H1 (cell line): ENCODE measurements around the gene BRICD5. TPM values are rescaled to one million over a fixed set of nuclear protein-coding genes. Genes with fewer than 3 reads are reported as not detected.
A peak's percentile ranks its signal among the peaks of the same experiment; 100 is the strongest.

Source experiments
- CTCF ChIA-PET: fragments of 300-600 bp; sonication (Branson Sonifier 250); formaldehyde crosslinking; loops from one replicate; lab custom pipeline; 2021; ENCODE audit not compliant: partially characterized antibody; lab: Charles Lee
- POLR2A ChIA-PET: fragments of 300-600 bp; sonication (Branson Sonifier 250); formaldehyde crosslinking; loops from one replicate; lab custom pipeline; 2021; ENCODE audit warnings: inconsistent platforms; ENCODE audit not compliant: partially characterized antibody; lab: Charles Lee
- DNase-seq, 2 experiments: peaks; one replicate each; pipeline versions ENCODE4 v3.0.0 to v3.0.0-alpha.2; 2010 to 2022; ENCODE audit warnings: low spot score in 2 of 2, low read depth in 1 of 2, mixed read lengths in 1 of 2
- FAIRE-seq: peaks from 2 replicates; lab custom pipeline; 2011; peaks lifted over from hg19 to GRCh38; lab: Jason Lieb, UNC
- H2AFZ ChIP-seq: 2 replicates; pipeline ENCODE4 v1.8.1; 2012; ENCODE audit warnings: low read length, inconsistent platforms
- H2AK5ac ChIP-seq: 2 replicates; pipeline ENCODE4 v1.6.1; 2013; ENCODE audit warnings: low read depth, low read length
- H2BK120ac ChIP-seq: replicated peaks from 2 replicates; pipeline ENCODE3; 2013; ENCODE audit warnings: low read depth, low read length, inconsistent platforms
- H2BK12ac ChIP-seq: 2 replicates; pipeline ENCODE4 v1.6.1; 2013; ENCODE audit warnings: low read depth, low read length
- H2BK15ac ChIP-seq: 2 replicates; pipeline ENCODE4 v1.6.1; 2013; ENCODE audit warnings: low read length
- H2BK20ac ChIP-seq: 2 replicates; pipeline ENCODE4 v1.6.1; 2013; ENCODE audit warnings: low read length
- H2BK5ac ChIP-seq: 2 replicates; pipeline ENCODE4 v1.6.1; 2013; ENCODE audit warnings: low read depth, low read length
- H3K14ac ChIP-seq: 2 replicates; pipeline ENCODE4 v1.6.1; 2013; ENCODE audit warnings: inconsistent platforms; ENCODE audit not compliant: insufficient read length
- H3K18ac ChIP-seq: 2 replicates; pipeline ENCODE4 v1.6.1; 2013; ENCODE audit warnings: low read length; ENCODE audit errors: extremely low read depth
- H3K23ac ChIP-seq: 2 replicates; pipeline ENCODE4 v1.6.1; 2013; ENCODE audit warnings: inconsistent platforms; ENCODE audit not compliant: insufficient read length
- H3K23me2 ChIP-seq: 2 replicates; pipeline ENCODE4 v1.6.1; 2013; ENCODE audit warnings: low read depth, low read length
- H3K27ac ChIP-seq: 2 replicates; pipeline ENCODE4 v1.6.1; 2011; ENCODE audit warnings: low read depth, low read length, inconsistent platforms
- H3K27me3 ChIP-seq, 4 experiments: replicated peaks in 1 of 4; 1 replicate in 1 of 4; 2 replicates in 3 of 4; pipeline versions ENCODE4 v1.6.1 to v1.8.1; 2011 to 2013; ENCODE audit warnings: low read length in 3 of 4, mild to moderate bottlenecking in 3 of 4, inconsistent platforms in 2 of 4, mixed read lengths in 2 of 4, moderate library complexity in 1 of 4; ENCODE audit not compliant: control insufficient read depth in 3 of 4, insufficient read depth in 3 of 4; ENCODE audit errors: extremely low read depth in 1 of 4
- H3K36me3 ChIP-seq, 4 experiments: 2 replicates each; pipeline versions ENCODE4 v1.6.1 to v1.8.1; 2011 to 2013; ENCODE audit warnings: mild to moderate bottlenecking in 4 of 4, low read length in 3 of 4, moderate library complexity in 2 of 4, control low read depth in 1 of 4, inconsistent platforms in 1 of 4; ENCODE audit not compliant: insufficient read depth in 4 of 4, control insufficient read depth in 2 of 4
- H3K4ac ChIP-seq: replicated peaks from 2 replicates; pipeline ENCODE3; 2013; ENCODE audit warnings: low read length, low read depth, mixed read lengths, inconsistent platforms; ENCODE audit not compliant: insufficient read length
- H3K4me1 ChIP-seq, 4 experiments: replicated peaks in 1 of 4; 1 replicate in 1 of 4; 2 replicates in 3 of 4; pipeline versions ENCODE4 v1.6.1 to v1.8.1; 2011 to 2013; ENCODE audit warnings: low read length in 3 of 4, inconsistent platforms in 2 of 4, mixed read lengths in 1 of 4; ENCODE audit not compliant: insufficient read depth in 4 of 4, control insufficient read depth in 3 of 4
- H3K4me2 ChIP-seq, 2 experiments: 2 replicates each; pipeline versions ENCODE4 v1.6.1 to v1.8.1; 2011 to 2013; ENCODE audit warnings: low read depth in 2 of 2, low read length in 2 of 2, control low read depth in 1 of 2, inconsistent platforms in 1 of 2, mild to moderate bottlenecking in 1 of 2; ENCODE audit not compliant: insufficient read depth in 1 of 2
- H3K4me3 ChIP-seq, 4 experiments: fragments of 200-600, 300-600 bp in 1 of 4; sonication (generic), shearing (Covaris generic), sonication (Bioruptor Twin) in 1 of 4; 2 replicates each; pipeline versions ENCODE4 v1.5.1 to v1.8.1; 2011 to 2016; ENCODE audit warnings: low read length in 4 of 4, low read depth in 3 of 4, control low read depth in 2 of 4, inconsistent platforms in 2 of 4, mild to moderate bottlenecking in 2 of 4, mixed read lengths in 1 of 4, moderate library complexity in 1 of 4; ENCODE audit not compliant: insufficient read depth in 2 of 4; ENCODE audit errors: extremely low read depth in 1 of 4
- H3K56ac ChIP-seq: replicated peaks from 2 replicates; pipeline ENCODE3; 2013; ENCODE audit warnings: low read depth, mild to moderate bottlenecking, mixed read lengths, low read length, inconsistent platforms; ENCODE audit not compliant: insufficient read length
- H3K79me1 ChIP-seq: 2 replicates; pipeline ENCODE4 v1.6.1; 2013; ENCODE audit warnings: low read depth, low read length, control low read depth
- H3K79me2 ChIP-seq, 2 experiments: 2 replicates each; pipeline versions ENCODE4 v1.6.1 to v1.8.1; 2012 to 2013; ENCODE audit warnings: low read length in 2 of 2, mild to moderate bottlenecking in 2 of 2, inconsistent platforms in 1 of 2; ENCODE audit not compliant: insufficient read depth in 2 of 2, control insufficient read depth in 1 of 2
- H3K9ac ChIP-seq, 4 experiments: replicated peaks in 1 of 4; 1 replicate in 1 of 4; 2 replicates in 3 of 4; pipeline versions ENCODE4 v1.6.1 to v1.8.1; 2011 to 2013; ENCODE audit warnings: low read depth in 3 of 4, low read length in 3 of 4, control low read depth in 2 of 4, mild to moderate bottlenecking in 2 of 4, moderate library complexity in 2 of 4, inconsistent platforms in 1 of 4; ENCODE audit errors: extremely low read depth in 1 of 4
- H3K9me3 ChIP-seq, 2 experiments: 2 replicates each; pipeline versions ENCODE4 v1.6.1 to v1.8.1; 2012 to 2013; ENCODE audit warnings: mild to moderate bottlenecking in 2 of 2, moderate library complexity in 2 of 2, control low read depth in 1 of 2, inconsistent platforms in 1 of 2, low read depth in 1 of 2, low read length in 1 of 2, mixed read lengths in 1 of 2; ENCODE audit not compliant: insufficient read depth in 2 of 2
- H4K20me1 ChIP-seq, 2 experiments: replicated peaks in 1 of 2; 2 replicates each; pipeline versions ENCODE3 to v1.8.1; 2011 to 2013; ENCODE audit warnings: inconsistent platforms in 2 of 2, low read length in 2 of 2, mild to moderate bottlenecking in 1 of 2; ENCODE audit not compliant: insufficient read depth in 2 of 2, control insufficient read depth in 1 of 2
- H4K5ac ChIP-seq: 2 replicates; pipeline ENCODE4 v1.6.1; 2013; ENCODE audit warnings: low read length, low read depth, mixed read lengths, inconsistent platforms; ENCODE audit not compliant: insufficient read length
- H4K8ac ChIP-seq: 2 replicates; pipeline ENCODE4 v1.8.0; 2013; ENCODE audit warnings: mild to moderate bottlenecking, moderate library complexity, low read length, inconsistent platforms; ENCODE audit not compliant: insufficient read depth; ENCODE audit errors: extremely low read depth
- H4K91ac ChIP-seq: replicated peaks from 2 replicates; pipeline ENCODE3; 2013; ENCODE audit warnings: low read length, mixed read lengths, inconsistent platforms; ENCODE audit not compliant: insufficient read length
- CBX8 ChIP-seq: fragments of 300-800, 300-1000 bp; sonication (generic); IDR thresholded peaks from 2 replicates; pipeline ENCODE4 v1.7.1; 2016; ENCODE audit warnings: low read depth, low read length, borderline replicate concordance
- E2F6 ChIP-seq: IDR thresholded peaks from 2 replicates; pipeline ENCODE4 v1.6.1; 2012; ENCODE audit warnings: inconsistent platforms
- GTF2F1 ChIP-seq: IDR thresholded peaks from 2 replicates; pipeline ENCODE4 v1.6.1; 2012; ENCODE audit warnings: low read depth, low read length, improper control_type of control experiment, borderline replicate concordance
- KDM4A ChIP-seq: IDR thresholded peaks from one replicate; pipeline ENCODE4 v1.7.1; 2012; ENCODE audit warnings: low read depth, mild to moderate bottlenecking, moderate library complexity, low read length, inconsistent platforms; ENCODE audit not compliant: severe bottlenecking
- TCF12 ChIP-seq: IDR thresholded peaks from 2 replicates; pipeline ENCODE4 v1.6.1; 2011; ENCODE audit warnings: low read depth, mild to moderate bottlenecking, low read length
- WGBS, 2 experiments: shearing (Covaris generic) in 1 of 2; methylation state at CpG; one replicate each; pipeline versions ENCODE4 v1.1.6 to v1.1.7; 2013 to 2015; ENCODE audit warnings: low lambda C conversion rate in 2 of 2, mixed read lengths in 2 of 2, inconsistent platforms in 1 of 2, low coverage in 1 of 2, missing lambda C conversion rate in 1 of 2; ENCODE audit not compliant: insufficient replicate concordance in 2 of 2, insufficient coverage in 1 of 2, insufficient read length in 1 of 2; ENCODE audit errors: extremely low coverage in 1 of 2, missing lambda C conversion rate in 1 of 2; 5-methylcytosine and 5-hydroxymethylcytosine counted together
- polyA plus RNA-seq, 7 experiments: library from polyadenylated mRNA; depleted of rRNA in 3 of 7; stranded (reverse) in 5 of 7; unstranded in 2 of 7; fragments of >200 nt in 5 of 7; fragments of 200-250 nt in 2 of 7; gene quantifications; 1 replicate in 5 of 7; 2 replicates in 1 of 7; 4 replicates in 1 of 7; pipeline versions ENCODE4 v1.2.1 to v1.2.3, GENCODE V29; 2011 to 2013; ENCODE audit warnings: missing spikeins in 2 of 7, mixed read lengths in 2 of 7
- total RNA-seq: library from RNA; stranded (reverse); fragmentation: NEBNext Ultra II Directional; extraction: Animal tissue kit (Norgen Biotek cat#: 25700); gene quantifications from 2 replicates; pipeline ENCODE4 v1.2.1, GENCODE V29; 2021
- TF ChIP-seq, protein P1 (sequence below): IDR thresholded peaks from 2 replicates; pipeline ENCODE4 v1.6.1; 2012; ENCODE audit warnings: low read length, inconsistent platforms

Gene BRICD5
- total and polyA plus RNA-seq, 2 of the 8 experiments (the other 6 are each of a cell fraction or from before 2014, with no cell fraction given) = 8.5 to 14.2 TPM

GRCh38 chr16:2210009-2210332, 692 bp downstream of the BRICD5 start:
- Histone ChIP-seq H3K79me1 (peaks cover 10% of the 10 kb centered on the region), H3K23ac (no peak overlapping the region), H3K56ac (no peak overlapping the region), H3K9ac (peak overlapping the region in 1 of 4 experiments; percentile 14; a peak in 1 of 7 replicates), H3K4ac (no peak overlapping the region), H3K14ac (no peak overlapping the region), H3K36me3 (peaks cover 8 to 42% (median 19%) of the 10 kb centered on the region in 4 experiments; a peak in 6 of 8 replicates), H2BK5ac (no peak overlapping the region), H2AFZ (no peak overlapping the region), H4K91ac (no peak overlapping the region), H3K79me2 (peaks cover 3 to 25% of the 10 kb centered on the region in 2 experiments; a peak in 3 of 4 replicates), H4K20me1 (peaks cover 8 to 42% of the 10 kb centered on the region in 2 experiments), H2BK15ac (no peak overlapping the region), H3K4me2 (no peak overlapping the region), H4K8ac (peak overlapping the region; percentile 25), H2BK120ac (no peak overlapping the region), H3K4me1 (peaks cover 0 to 24% (median 9%) of the 10 kb centered on the region in 4 experiments; a peak in 6 of 7 replicates), H2AK5ac (no peak overlapping the region), H3K4me3 (no peak overlapping the region), H3K23me2 (peaks cover 16% of the 10 kb centered on the region), H2BK12ac (no peak overlapping the region), H3K9me3 (no peaks in the 10 kb centered on the region), H4K5ac (no peak overlapping the region), H2BK20ac (no peak overlapping the region), H3K18ac (no peak overlapping the region), H3K27ac (no peak overlapping the region), H3K27me3 (no peaks in the 10 kb centered on the region)
- FAIRE-seq (no peak), DNase-seq (no peak)
- WGBS, 2 experiments = 95% methylated on average over 17 of the region's 17 CpGs; no CpG with 5 or more reads in 1 of the 2 experiments
- ChIA-PET POLR2A (interaction anchor here (0.6 to 15.1 kb wide), 14 partner anchors 12 to 259 kb away, joined by 3 to 156 read pairs (median 6); partner anchors contain the start of genes CASKIN1, DNASE1L2, E4F1 and TRAF7), CTCF (interaction anchor here (0.6 to 3.2 kb wide), 4 partner anchors 11 to 1871 kb away, joined by 3 to 20 read pairs (median 5); no protein-coding TSS in a partner anchor)
- TF ChIP-seq GTF2F1 = no peak
- no peak for TF ChIP-seq TCF12
- no peak for TF ChIP-seq CBX8
- TF ChIP-seq, protein P1, sequence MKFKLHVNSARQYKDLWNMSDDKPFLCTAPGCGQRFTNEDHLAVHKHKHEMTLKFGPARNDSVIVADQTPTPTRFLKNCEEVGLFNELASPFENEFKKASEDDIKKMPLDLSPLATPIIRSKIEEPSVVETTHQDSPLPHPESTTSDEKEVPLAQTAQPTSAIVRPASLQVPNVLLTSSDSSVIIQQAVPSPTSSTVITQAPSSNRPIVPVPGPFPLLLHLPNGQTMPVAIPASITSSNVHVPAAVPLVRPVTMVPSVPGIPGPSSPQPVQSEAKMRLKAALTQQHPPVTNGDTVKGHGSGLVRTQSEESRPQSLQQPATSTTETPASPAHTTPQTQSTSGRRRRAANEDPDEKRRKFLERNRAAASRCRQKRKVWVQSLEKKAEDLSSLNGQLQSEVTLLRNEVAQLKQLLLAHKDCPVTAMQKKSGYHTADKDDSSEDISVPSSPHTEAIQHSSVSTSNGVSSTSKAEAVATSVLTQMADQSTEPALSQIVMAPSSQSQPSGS = no peak
- no peak for TF ChIP-seq E2F6
- no peak for TF ChIP-seq KDM4A
